Stimulated activated CD8-positive, alpha-beta memory T cell treated with anti-CD3 and anti-CD28 coated beads, Interleukin-12 subunit alpha, Interleukin-12 subunit beta, amount 100 ng/mL, for 4 hours (primary cell): ENCODE data around the gene C8G.

Source experiments
- DNase-seq: peaks from one replicate; pipeline ENCODE4 v3.0.0-alpha.2; 2020; ENCODE audit warnings: low read depth

Gene C8G

GRCh38 chr9:136968333-136969127, 23.5 kb downstream of the C8G start:
- DNase-seq, result no peak

- DNase-seq, result no peak
Measured at GRCh38 chr9:136969150-136969549, 24.1 kb downstream of the C8G start.

- DNase-seq, result no peak
Measured at GRCh38 chr9:136969774-136970173, 24.7 kb downstream of the C8G start.

GRCh38 chr9:136970361-136970760, 25.3 kb downstream of the C8G start:
- DNase-seq, result no peak

GRCh38 chr9:136971746-136972145, 26.7 kb downstream of the C8G start:
- no peak for DNase-seq

- no peak for DNase-seq
Measured at GRCh38 chr9:136972335-136972734, 27.3 kb downstream of the C8G start.

GRCh38 chr9:136972743-136973142, 27.7 kb downstream of the C8G start:
- no peak for DNase-seq

GRCh38 chr9:136973618-136974617, 28.9 kb downstream of the C8G start:
- no peak for DNase-seq

GRCh38 chr9:136974817-136975535, 29.9 kb downstream of the C8G start:
- DNase-seq, result no peak

- no peak for DNase-seq
Measured at GRCh38 chr9:136975644-136976043, 30.6 kb downstream of the C8G start.

- no peak for DNase-seq
Measured at GRCh38 chr9:136977223-136977622, 32.2 kb downstream of the C8G start, which contains the start of gene PTGDS. TSS of gene PTGDS (plus strand) at chr9:136977504. CDS start at chr9:136977579, 75 bp downstream.

- DNase-seq, result no peak
Measured at GRCh38 chr9:136977649-136978072, 32.6 kb downstream of the C8G start.

GRCh38 chr9:136978073-136978864, 33.2 kb downstream of the C8G start:
- DNase-seq, result no peak

- DNase-seq, result no peak
Measured at GRCh38 chr9:136978865-136979544, 34.0 kb downstream of the C8G start.

- DNase-seq, result no peak
Measured at GRCh38 chr9:136979769-136980587, 34.9 kb downstream of the C8G start.

- no peak for DNase-seq
Measured at GRCh38 chr9:136980669-136981478, 35.8 kb downstream of the C8G start.

GRCh38 chr9:136981588-136982231, 36.7 kb downstream of the C8G start:
- DNase-seq, result no peak
